IPS-18a (cell line): ENCODE data around the gene UGT1A3.
"Not testable (repeated sequence)": the region's sequence is repeated elsewhere in the genome, so short reads cannot be mapped to it uniquely, and the experiment has no call there.

Source experiments
- H3K27ac ChIP-seq: one replicate; pipeline ENCODE4 v1.5.1; 2013; ENCODE audit warnings: low read length
- H3K27me3 ChIP-seq: one replicate; pipeline ENCODE4 v1.6.1; 2013; ENCODE audit warnings: mild to moderate bottlenecking, low read length; ENCODE audit not compliant: control insufficient read depth, insufficient read depth
- H3K36me3 ChIP-seq: one replicate; pipeline ENCODE4 v1.6.1; 2013; ENCODE audit warnings: low read depth, low read length; ENCODE audit not compliant: control insufficient read depth
- H3K4me1 ChIP-seq: one replicate; pipeline ENCODE4 v1.6.1; 2013; ENCODE audit warnings: low read depth, low read length; ENCODE audit not compliant: control insufficient read depth
- H3K4me3 ChIP-seq: one replicate; pipeline ENCODE4 v1.5.1; 2013; ENCODE audit warnings: low read length
- H3K9ac ChIP-seq: one replicate; pipeline ENCODE4 v1.6.1; 2013; ENCODE audit warnings: mild to moderate bottlenecking, low read length, moderate library complexity
- H3K9me3 ChIP-seq: one replicate; pipeline ENCODE4 v1.6.1; 2013; ENCODE audit warnings: low read depth, low read length; ENCODE audit not compliant: control insufficient read depth

UGT1A3 gene

DNA sequence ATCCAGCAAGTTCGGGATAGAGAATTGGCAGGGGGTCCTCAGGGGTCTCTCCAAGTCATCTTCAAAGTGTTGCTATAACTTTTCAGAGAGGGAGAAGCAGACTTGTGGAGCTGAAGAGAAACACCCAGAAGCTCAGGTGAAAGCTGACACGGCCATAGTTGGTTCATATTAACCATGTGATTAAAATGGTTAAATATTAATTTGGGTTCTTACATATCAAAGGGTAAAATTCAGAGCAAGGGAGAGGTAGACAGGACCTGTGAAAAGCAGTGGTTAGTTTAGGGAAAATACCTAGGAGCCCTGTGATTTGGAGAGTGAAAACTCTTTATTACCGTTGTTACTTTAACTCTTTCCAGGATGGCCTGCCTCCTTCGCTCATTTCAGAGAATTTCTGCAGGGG lies 36.2 kb upstream of the UGT1A3 start, which contains the start of gene UGT1A6:
TSS of gene UGT1A6 (plus strand) at position 243 of the 400 bp plus-strand sequence. CDS start at position 358, 115 bp downstream.
- no peaks in the 10 kb centered on the region for H3K9me3 ChIP-seq
- no peak within 1 kb of the TSS for H3K27ac ChIP-seq
- H3K4me3 ChIP-seq = no peak within 1 kb of the TSS
- H3K36me3 ChIP-seq = no peaks in the 10 kb centered on the region
- peaks cover 21% of the 10 kb centered on the region for H3K4me1 ChIP-seq
- H3K27me3 ChIP-seq = no peaks in the 10 kb centered on the region
- no peak within 1 kb of the TSS for H3K9ac ChIP-seq

DNA sequence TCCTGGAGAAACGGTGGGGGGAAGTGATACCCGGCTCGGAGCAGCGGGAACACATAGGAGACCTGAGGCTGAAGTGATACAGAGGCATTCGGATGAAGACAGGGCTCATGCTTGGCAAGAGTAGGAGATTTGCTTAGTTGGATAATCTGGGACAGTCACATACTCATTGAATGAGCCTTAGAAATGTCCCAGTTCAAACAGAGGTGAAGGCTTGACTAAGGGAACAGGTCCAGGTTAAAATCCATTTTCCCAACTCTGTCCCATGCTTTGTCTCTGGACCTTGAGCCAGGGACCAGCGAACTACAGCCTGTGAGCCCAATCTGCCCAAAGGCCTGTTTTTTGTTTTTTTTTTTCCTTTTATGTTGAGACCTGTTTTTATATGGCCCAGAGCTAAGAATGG lies 34.9 kb upstream of the UGT1A3 start:
- Histone ChIP-seq H3K9ac (no peak overlapping the region), H3K9me3 (no peaks in the 10 kb centered on the region), H3K27me3 (no peaks in the 10 kb centered on the region), H3K27ac (no peak overlapping the region), H3K4me1 (peaks cover 15% of the 10 kb centered on the region), H3K36me3 (no peaks in the 10 kb centered on the region), H3K4me3 (no peak overlapping the region)

DNA sequence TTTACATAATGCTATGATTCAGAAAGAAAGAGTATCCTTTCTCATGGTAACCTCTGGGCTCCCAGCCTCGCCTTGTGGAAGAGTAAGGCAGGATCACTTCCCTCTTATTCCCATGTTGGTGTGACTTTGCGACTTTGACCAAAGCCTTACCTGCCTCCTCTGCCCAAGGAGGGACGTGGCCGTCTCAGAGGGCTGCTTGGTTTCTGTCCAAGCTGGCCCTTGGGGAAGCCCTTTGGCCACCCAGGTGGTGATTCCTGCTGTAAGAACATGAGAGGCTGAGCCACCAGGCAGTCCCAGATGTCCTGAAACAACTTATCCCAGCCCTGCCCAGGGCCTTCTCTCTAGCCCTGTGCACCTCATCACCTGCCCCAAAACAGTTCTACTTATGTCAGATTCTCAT lies 30.1 kb upstream of the UGT1A3 start:
- no peaks in the 10 kb centered on the region for H3K9me3 ChIP-seq
- H3K4me1 ChIP-seq = peaks cover 11% of the 10 kb centered on the region
- no peak overlapping the region for H3K27ac ChIP-seq
- H3K9ac ChIP-seq = no peak overlapping the region
- H3K27me3 ChIP-seq = no peaks in the 10 kb centered on the region
- no peak overlapping the region for H3K4me3 ChIP-seq
- H3K36me3 ChIP-seq = no peaks in the 10 kb centered on the region

DNA sequence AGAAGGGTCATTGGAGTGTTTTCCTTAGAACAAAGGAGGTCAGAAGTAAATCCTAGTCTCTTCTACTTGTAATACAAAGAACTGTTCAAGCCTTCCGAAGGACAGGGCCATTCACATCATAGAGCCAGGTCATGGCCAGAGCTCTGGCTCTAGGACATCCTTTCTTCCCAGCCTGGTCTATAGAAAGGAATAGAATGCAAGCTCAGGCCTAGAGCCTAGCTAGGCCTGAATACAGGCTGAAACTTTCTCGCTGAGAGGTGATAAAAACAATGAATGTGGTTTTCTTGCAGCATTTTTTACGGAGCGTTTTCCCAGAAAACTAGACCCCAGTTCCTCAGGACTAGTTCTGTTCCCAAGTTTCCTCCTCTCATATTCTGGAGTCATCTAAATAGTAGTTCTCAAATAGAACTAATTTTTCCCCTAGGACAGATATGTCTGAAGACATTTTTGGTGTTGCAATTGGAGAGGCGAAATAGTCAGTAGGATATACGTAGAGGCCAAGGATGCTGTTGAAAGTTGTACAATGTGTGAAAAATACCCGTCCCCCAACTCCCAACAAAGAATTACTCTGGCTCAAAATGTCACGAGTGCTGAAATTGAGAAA lies 29.3 kb upstream of the UGT1A3 start:
- no peaks in the 10 kb centered on the region for H3K27me3 ChIP-seq
- no peak overlapping the region for H3K27ac ChIP-seq
- H3K4me3 ChIP-seq = no peak overlapping the region
- peaks cover 11% of the 10 kb centered on the region for H3K4me1 ChIP-seq
- H3K9me3 ChIP-seq = no peaks in the 10 kb centered on the region
- H3K36me3 ChIP-seq = no peaks in the 10 kb centered on the region
- H3K9ac ChIP-seq = peak overlapping the region; percentile 51

DNA sequence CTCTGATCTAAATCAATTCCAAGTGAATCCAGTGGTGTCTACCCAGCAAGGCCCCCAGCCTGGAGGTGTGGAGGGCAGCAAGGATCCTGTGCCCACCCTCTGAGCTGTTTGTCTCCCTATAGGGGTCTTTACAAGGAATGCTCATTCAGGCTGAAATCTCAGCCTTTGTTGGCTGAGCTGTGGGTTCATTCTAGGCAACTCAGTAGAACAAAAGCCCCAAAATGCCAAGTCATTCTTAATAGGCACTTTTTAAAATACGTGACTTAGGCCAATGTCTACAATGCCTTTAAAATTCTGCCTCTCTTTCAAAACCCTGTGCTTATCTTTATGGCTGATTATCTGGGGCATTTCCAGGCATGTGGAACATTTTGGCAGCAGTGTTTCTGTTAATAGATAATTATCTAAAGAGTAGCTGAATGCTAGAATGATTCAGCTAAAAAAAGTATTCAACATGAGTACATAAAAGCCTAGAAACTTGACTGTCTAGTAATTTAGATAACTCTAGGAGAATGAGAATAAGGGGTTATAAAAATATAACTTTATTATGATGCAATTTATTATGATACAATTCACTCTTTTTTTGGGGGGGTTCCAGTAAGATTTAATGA lies 28.7 kb upstream of the UGT1A3 start:
- Histone ChIP-seq H3K4me1 (peaks cover 11% of the 10 kb centered on the region), H3K9ac (peak overlapping the region; percentile 51), H3K27ac (peak overlapping the region; percentile 82), H3K27me3 (no peaks in the 10 kb centered on the region), H3K9me3 (no peaks in the 10 kb centered on the region), H3K4me3 (no peak overlapping the region), H3K36me3 (no peaks in the 10 kb centered on the region)

DNA sequence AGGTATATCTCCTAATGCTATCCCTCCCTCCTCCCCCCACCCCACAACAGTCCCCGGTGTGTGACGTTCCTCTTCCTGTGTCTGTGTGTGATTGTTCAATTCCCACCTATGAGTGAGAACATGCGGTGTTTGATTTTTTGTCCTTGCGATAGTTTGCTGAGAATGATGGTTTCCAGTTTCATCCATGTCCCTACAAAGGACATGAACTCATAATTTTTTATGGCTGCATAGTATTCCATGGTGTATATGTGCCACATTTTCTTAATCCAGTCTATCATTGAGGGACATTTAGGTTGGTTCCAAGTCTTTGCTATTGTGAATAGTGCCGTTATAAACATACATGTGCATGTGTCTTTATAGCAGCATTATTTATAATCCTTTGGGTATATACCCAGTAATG lies 28.0 kb upstream of the UGT1A3 start:
- not testable (repeated sequence) for H3K4me3 ChIP-seq, H3K9ac ChIP-seq, H3K27me3 ChIP-seq, H3K9me3 ChIP-seq, H3K36me3 ChIP-seq, H3K27ac ChIP-seq
- H3K4me1 ChIP-seq = peaks cover 11% of the 10 kb centered on the region

DNA sequence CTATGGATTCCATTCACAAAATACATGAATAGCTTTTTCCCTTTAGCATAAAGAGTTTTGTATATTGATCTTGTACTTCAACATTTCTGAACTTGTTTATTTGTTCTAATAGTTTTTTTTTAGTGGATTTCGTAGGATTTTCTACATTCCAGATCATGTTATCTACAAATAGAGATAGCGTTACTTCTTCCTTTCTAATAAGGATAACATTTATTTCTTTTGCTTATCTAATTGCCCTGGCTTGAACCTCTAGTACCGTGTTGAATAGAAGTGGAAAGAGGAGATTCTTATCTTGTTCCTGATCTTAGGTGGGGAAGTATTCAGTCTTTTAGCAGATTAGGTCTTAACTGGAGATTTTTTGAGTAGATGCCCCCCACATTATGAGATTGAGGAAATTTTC lies 26.6 kb upstream of the UGT1A3 start:
- Histone ChIP-seq H3K27ac (no peak overlapping the region), H3K36me3 (no peaks in the 10 kb centered on the region), H3K9me3 (no peaks in the 10 kb centered on the region)

DNA sequence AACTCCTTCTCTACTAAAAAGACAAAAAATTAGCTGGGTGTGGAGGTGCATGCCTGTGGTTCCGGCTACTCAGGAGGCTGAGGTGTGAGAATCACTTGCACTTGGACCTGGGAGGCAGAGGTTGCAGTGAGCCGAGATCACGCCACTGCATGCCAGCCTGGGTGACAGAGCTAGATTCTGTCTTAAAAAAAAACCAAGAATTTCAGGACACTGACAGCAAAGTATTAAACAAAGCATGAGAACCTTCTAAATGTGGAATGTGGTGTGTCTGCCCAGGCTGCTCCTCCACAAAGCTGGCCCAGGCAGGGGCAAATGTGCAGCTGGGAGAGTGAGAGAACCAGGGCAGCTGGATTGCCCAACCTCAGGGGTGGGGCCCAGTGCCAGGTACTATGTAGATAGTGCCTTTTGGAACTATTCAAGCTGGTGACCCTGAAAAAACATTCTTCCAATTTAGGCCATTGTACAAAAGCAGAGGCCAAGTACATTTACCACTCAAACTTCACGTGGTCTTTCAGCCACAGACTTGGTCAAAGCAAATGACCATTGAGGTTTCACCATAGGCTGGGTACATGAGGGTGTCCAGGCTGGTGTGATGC lies 22.8 kb upstream of the UGT1A3 start:
- H3K4me1 ChIP-seq = no peaks in the 10 kb centered on the region
- no peaks in the 10 kb centered on the region for H3K36me3 ChIP-seq
- H3K9ac ChIP-seq = no peak overlapping the region
- no peak overlapping the region for H3K4me3 ChIP-seq
- H3K27ac ChIP-seq = no peak overlapping the region
- no peaks in the 10 kb centered on the region for H3K27me3 ChIP-seq
- H3K9me3 ChIP-seq = no peaks in the 10 kb centered on the region

More for the DNA sequence above, 26.6 kb upstream of the UGT1A3 start:
- no peak overlapping the region for H3K9ac ChIP-seq
- H3K4me1 ChIP-seq = peaks cover 11% of the 10 kb centered on the region
- H3K4me3 ChIP-seq = no peak overlapping the region
- no peaks in the 10 kb centered on the region for H3K27me3 ChIP-seq

DNA sequence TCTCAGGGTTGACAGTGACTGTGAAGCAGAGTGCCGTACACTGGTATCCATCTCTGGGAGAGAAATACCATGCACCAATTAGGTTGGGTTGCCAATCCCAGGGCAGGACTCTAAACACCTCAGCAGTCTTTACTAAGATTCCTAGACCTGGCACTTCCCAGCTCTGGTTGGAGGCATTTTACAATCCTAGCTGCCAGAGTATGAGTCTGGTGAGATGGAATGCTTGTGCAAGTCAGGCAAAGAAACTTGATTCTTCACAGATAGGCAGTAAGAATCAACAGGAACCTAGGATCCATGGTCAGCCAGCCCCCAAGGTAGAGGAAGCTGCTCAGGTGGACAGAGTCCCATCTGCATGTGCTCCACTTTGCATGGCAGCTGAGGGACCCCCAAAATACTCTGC lies 22.1 kb upstream of the UGT1A3 start:
- Histone ChIP-seq H3K4me3 (no peak overlapping the region), H3K27me3 (no peaks in the 10 kb centered on the region)

DNA sequence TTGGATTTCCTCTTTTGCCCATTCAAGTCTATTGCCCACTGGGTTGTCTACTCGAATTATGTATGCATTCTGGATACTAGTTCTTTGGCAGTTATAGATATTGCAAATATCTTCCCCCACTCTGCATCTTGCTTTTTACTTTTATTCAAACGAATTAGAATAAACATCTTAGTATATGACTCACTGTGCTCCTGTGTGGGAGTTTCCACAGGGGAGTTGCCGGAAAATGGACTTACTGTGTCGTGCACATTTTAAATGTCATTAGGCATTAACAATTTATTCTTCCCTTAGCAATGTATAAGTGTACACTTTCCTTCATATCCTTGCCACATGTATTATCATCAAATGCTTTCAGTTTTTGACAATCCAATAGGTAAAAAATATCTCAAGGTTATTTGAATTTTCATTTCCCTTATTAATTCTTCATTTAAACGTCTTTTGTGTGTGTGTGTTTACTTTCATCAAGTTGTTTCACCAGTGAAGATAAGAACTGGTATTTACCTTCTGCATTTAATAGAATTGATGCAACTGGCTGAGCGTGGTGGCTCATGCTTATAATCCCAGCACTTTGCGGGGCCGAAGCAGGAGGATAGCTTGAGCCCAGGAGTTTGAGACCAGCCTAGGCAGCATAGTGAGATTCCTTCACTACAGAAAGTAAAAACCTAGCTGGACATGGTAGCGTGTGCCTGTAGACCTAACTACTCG lies 20.8 kb upstream of the UGT1A3 start:
- Histone ChIP-seq H3K9me3 (no peaks in the 10 kb centered on the region), H3K4me1 (no peaks in the 10 kb centered on the region), H3K36me3 (no peaks in the 10 kb centered on the region), H3K27ac (no peak overlapping the region), H3K4me3 (no peak overlapping the region), H3K27me3 (no peaks in the 10 kb centered on the region), H3K9ac (no peak overlapping the region)

More for the DNA sequence above, 22.1 kb upstream of the UGT1A3 start:
- no peaks in the 10 kb centered on the region for H3K36me3 ChIP-seq
- no peaks in the 10 kb centered on the region for H3K4me1 ChIP-seq
- no peak overlapping the region for H3K9ac ChIP-seq
- H3K27ac ChIP-seq = no peak overlapping the region
- no peaks in the 10 kb centered on the region for H3K9me3 ChIP-seq

DNA sequence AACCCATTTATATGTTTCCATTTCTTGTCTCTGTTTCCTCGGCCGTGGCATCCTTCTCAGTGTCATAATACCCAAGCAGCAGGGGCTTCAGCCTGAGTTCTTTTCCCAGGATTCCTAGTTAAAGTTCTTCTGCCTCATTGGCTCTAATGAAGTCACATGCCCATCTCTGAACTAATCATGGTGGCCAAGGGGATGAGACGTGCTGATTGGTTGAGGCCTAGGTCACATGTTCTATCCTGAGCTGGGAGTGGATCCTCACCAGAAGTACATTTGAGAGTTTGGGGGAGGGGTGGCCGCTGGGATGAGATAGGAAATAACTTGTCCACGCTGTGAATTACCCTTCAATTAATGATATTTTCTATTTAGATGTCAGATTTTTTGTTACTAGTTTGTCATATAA lies 19.9 kb upstream of the UGT1A3 start:
- H3K36me3 ChIP-seq = no peaks in the 10 kb centered on the region
- no peak overlapping the region for H3K9ac ChIP-seq
- no peak overlapping the region for H3K27ac ChIP-seq
- H3K9me3 ChIP-seq = no peaks in the 10 kb centered on the region
- no peaks in the 10 kb centered on the region for H3K4me1 ChIP-seq
- no peak overlapping the region for H3K4me3 ChIP-seq
- H3K27me3 ChIP-seq = no peaks in the 10 kb centered on the region
